Measurements from ENCODE around the gene SLBP. TPM values are rescaled to one million over a fixed set of nuclear protein-coding genes. Genes with fewer than 3 reads are reported as not detected.

Gene SLBP
- total RNA-seq, 1 experiment from 2014 or later: 98.3 TPM

DNA sequence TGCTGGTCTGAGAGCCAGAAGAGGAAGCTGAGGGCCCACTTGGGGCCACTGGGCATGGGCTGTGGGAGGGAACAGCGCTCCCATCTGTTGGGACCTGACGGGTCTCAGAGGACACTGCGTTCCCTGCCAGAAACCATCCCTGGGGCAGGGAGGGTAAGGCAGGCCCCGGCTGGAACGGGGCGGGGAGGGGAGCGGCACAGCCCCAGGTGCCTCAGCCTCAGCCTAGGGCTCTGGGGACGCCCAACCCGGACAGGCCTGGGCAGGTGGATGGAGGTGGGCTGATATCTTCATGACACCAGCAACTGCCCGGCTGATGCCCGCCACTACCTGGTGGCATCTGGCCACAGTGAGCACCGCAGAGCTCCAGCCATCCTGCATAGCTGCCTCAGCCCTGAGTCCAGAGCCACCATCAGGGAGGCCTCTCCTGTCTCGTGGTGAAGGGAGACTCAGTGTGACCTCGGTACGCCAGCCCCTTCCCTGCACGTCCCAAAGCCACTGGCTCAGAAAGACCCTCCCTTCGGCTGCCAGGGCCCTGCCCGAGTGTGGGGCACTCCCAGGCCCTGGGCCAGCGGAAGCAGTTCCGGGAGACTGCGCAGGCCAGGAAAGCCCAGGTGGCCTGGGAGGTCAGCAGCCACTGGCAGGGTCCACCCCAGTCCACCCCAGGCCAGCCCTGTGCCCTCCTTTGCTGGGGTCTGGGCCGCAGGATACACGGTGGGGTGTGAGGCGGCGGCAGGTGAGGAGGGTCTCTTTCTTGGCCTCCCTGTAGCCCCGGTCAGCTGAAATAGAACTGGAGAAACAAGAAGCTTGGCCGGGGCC, 46.4 kb upstream of the SLBP start:
- H3K79me2 ChIP-seq (ENCODE audit: low read length): no peaks in the 10 kb centered on the region
- no peak overlapping the region for H3K4me3 ChIP-seq (ENCODE audit: low read length)
- no peaks in the 10 kb centered on the region for H3K36me3 ChIP-seq (ENCODE audit: low read depth, low read length)
- no peaks in the 10 kb centered on the region for H3F3A ChIP-seq (ENCODE audit: low read length, unreplicated experiment)
- no peaks in the 10 kb centered on the region for H4K20me1 ChIP-seq (ENCODE audit: low read length)
- no peaks in the 10 kb centered on the region for H3K4me1 ChIP-seq (ENCODE audit: insufficient read depth, low read length)
- ATAC-seq (no peak), DNase-seq (no peak)
- ChIA-PET POLR2A (ENCODE audit: unreplicated experiment) (no interaction called here), CTCF (no interaction called here)
- no peak overlapping the region for H3K27ac ChIP-seq (ENCODE audit: low read length)
- H3K4me2 ChIP-seq (ENCODE audit: low read length): no peak overlapping the region
- no peaks in the 10 kb centered on the region for H3K9me2 ChIP-seq (replicated peaks; ENCODE audit: low read length)
- no peaks in the 10 kb centered on the region for H3K27me3 ChIP-seq (ENCODE audit: low read length)
- no TSS peak for BruUV-seq (replicated peaks)
- TF ChIP-seq, protein P1, sequence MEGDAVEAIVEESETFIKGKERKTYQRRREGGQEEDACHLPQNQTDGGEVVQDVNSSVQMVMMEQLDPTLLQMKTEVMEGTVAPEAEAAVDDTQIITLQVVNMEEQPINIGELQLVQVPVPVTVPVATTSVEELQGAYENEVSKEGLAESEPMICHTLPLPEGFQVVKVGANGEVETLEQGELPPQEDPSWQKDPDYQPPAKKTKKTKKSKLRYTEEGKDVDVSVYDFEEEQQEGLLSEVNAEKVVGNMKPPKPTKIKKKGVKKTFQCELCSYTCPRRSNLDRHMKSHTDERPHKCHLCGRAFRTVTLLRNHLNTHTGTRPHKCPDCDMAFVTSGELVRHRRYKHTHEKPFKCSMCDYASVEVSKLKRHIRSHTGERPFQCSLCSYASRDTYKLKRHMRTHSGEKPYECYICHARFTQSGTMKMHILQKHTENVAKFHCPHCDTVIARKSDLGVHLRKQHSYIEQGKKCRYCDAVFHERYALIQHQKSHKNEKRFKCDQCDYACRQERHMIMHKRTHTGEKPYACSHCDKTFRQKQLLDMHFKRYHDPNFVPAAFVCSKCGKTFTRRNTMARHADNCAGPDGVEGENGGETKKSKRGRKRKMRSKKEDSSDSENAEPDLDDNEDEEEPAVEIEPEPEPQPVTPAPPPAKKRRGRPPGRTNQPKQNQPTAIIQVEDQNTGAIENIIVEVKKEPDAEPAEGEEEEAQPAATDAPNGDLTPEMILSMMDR (conservative IDR thresholded peaks at IDR 0.05; ENCODE audit: low read depth, low read length): no peak
- H3K9me3 ChIP-seq (ENCODE audit: low read length): no peaks in the 10 kb centered on the region
- no peak overlapping the region for H3K9ac ChIP-seq (ENCODE audit: low read length)
- H2AFZ ChIP-seq (ENCODE audit: low read length): no peak overlapping the region
- intact Hi-C loops (cut with micrococcal nuclease): no loop called here

DNA sequence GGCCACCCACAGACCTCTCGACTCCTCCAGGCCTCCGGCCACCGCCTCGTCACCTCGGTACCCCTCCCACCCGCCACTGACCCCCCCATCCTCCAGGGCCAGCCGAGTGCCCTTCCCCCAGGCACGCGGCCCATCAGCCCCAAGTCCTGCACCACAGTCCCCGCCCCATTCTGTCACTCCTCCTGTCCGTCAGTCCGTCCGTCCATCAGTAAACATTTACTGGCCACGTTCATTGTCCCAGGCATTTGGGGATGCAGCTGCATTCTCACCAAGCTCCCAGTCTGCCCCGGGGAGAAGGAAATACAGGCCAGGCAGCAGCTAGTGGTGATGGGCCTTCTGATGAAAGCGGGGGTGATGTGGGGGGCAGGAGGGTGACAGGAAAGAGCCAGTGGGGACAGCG, 45.7 kb upstream of the SLBP start:
- H4K20me1 ChIP-seq (ENCODE audit: low read length): no peaks in the 10 kb centered on the region
- no peaks in the 10 kb centered on the region for H3F3A ChIP-seq (ENCODE audit: low read length, unreplicated experiment)
- no peaks in the 10 kb centered on the region for H3K36me3 ChIP-seq (ENCODE audit: low read depth, low read length)
- H3K4me1 ChIP-seq (ENCODE audit: insufficient read depth, low read length): no peaks in the 10 kb centered on the region
- no peak overlapping the region for H3K4me2 ChIP-seq (ENCODE audit: low read length)
- H3K9me3 ChIP-seq (ENCODE audit: low read length): no peaks in the 10 kb centered on the region
- ATAC-seq (no peak), DNase-seq (no peak)
- no peak overlapping the region for H3K27ac ChIP-seq (ENCODE audit: low read length)
- TF ChIP-seq, protein P1 (conservative IDR thresholded peaks at IDR 0.05; ENCODE audit: low read depth, low read length): no peak
- TF ChIP-seq EZH2 (IDR thresholded peaks at IDR 0.05; ENCODE audit: low read length, unreplicated experiment) (no peak), EZH2phosphoT487 (IDR thresholded peaks at IDR 0.05; ENCODE audit: borderline replicate concordance, low read length) (no peak)
- no peaks in the 10 kb centered on the region for H3K79me2 ChIP-seq (ENCODE audit: low read length)
- intact Hi-C loops (cut with micrococcal nuclease): no loop called here
- no peaks in the 10 kb centered on the region for H3K9me2 ChIP-seq (replicated peaks; ENCODE audit: low read length)
- no peak overlapping the region for H3K4me3 ChIP-seq (ENCODE audit: low read length)
- no peak overlapping the region for H2AFZ ChIP-seq (ENCODE audit: low read length)
- POLR2A ChIA-PET (ENCODE audit: unreplicated experiment): no interaction called here
- H3K27me3 ChIP-seq (ENCODE audit: low read length): no peaks in the 10 kb centered on the region
- H3K9ac ChIP-seq (ENCODE audit: low read length): no peak overlapping the region
- BruUV-seq (replicated peaks): no TSS peak
- CTCF ChIA-PET: interaction anchor here (0.7 kb wide), 1 partner anchor 30 kb away, joined by 7 read pairs; no protein-coding TSS in a partner anchor
